K562 (cell line): ENCODE results near the gene NPAS3. TPM values are rescaled to one million over a fixed set of nuclear protein-coding genes. Genes with fewer than 3 reads are reported as not detected.

Source experiments
- AFF1 ChIP-seq, 2 experiments: fragments of 450-650 bp; IDR thresholded peaks; 2 replicates each; pipeline ENCODE4 v1.6.1; 2018; ENCODE audit warnings: mild to moderate bottlenecking in 2 of 2, low read depth in 1 of 2; ENCODE audit not compliant: partially characterized antibody in 2 of 2
- CBFA2T2 ChIP-seq: fragments of 450-650 bp; conservative IDR thresholded peaks from 2 replicates; pipeline ENCODE4 v1.6.1; 2017; ENCODE audit warnings: mild to moderate bottlenecking
- DNMT1 ChIP-seq: fragments of 450-650 bp; IDR thresholded peaks from 2 replicates; pipeline ENCODE4 v1.6.1; 2016; ENCODE audit warnings: antibody characterized with exemption, mild to moderate bottlenecking
- E2F6 ChIP-seq, 2 experiments: IDR thresholded peaks; 2 replicates each; pipeline ENCODE4 v1.6.1; 2011; ENCODE audit warnings: borderline replicate concordance in 1 of 2, control low read depth in 1 of 2, low read depth in 1 of 2, low read length in 1 of 2, mild to moderate bottlenecking in 1 of 2, mixed read lengths in 1 of 2, moderate library complexity in 1 of 2; ENCODE audit not compliant: insufficient read depth in 1 of 2, insufficient read length in 1 of 2, poor library complexity in 1 of 2, severe bottlenecking in 1 of 2; ENCODE audit errors: extremely low read depth in 1 of 2
- FOXP1 ChIP-seq: sonication (generic); formaldehyde crosslinking; IDR thresholded peaks from 2 replicates; pipeline ENCODE4 v1.8.0; 2022; ENCODE audit warnings: mild to moderate bottlenecking, missing genetic modification reagents
- HDAC2 ChIP-seq: fragments of 450-650 bp; IDR thresholded peaks from 2 replicates; pipeline ENCODE4 v1.6.1; 2016; ENCODE audit warnings: mild to moderate bottlenecking
- ID3 ChIP-seq, 2 experiments: fragments of 250-450 bp in 1 of 2; fragments of 450-650 bp in 1 of 2; sonication (Bioruptor Pico) in 1 of 2; IDR thresholded peaks; 2 replicates each; pipeline versions ENCODE4 v1.6.1 to v1.8.0; 2016 to 2021; ENCODE audit warnings: mild to moderate bottlenecking in 2 of 2, moderate library complexity in 2 of 2, missing compliant biosample characterization in 1 of 2, missing genetic modification characterization in 1 of 2
- RCOR1 ChIP-seq, 2 experiments: IDR thresholded peaks; 2 replicates each; pipeline ENCODE4 v1.6.1; 2012; ENCODE audit warnings: low read depth in 2 of 2, low read length in 2 of 2, borderline replicate concordance in 1 of 2, improper control_type of control experiment in 1 of 2
- SMARCA4 ChIP-seq: fragments of 450-650 bp; IDR thresholded peaks from 2 replicates; pipeline ENCODE4 v1.6.1; 2016
- THRA ChIP-seq: fragments of 450-650 bp; IDR thresholded peaks from 2 replicates; pipeline ENCODE4 v1.6.1; 2017; ENCODE audit warnings: mild to moderate bottlenecking, moderate library complexity
- XRCC3 ChIP-seq: fragments of 450-650 bp; IDR thresholded peaks from 2 replicates; pipeline ENCODE4 v1.6.1; 2017; ENCODE audit warnings: mild to moderate bottlenecking, moderate library complexity
- ZEB2 ChIP-seq: fragments of 450-650 bp; IDR thresholded peaks from 2 replicates; pipeline ENCODE4 v1.6.1; 2016
- ZNF121 ChIP-seq: sonication (generic); formaldehyde crosslinking; conservative IDR thresholded peaks from 2 replicates; pipeline ENCODE4 v1.8.0; 2022; ENCODE audit warnings: missing genetic modification reagents
- ZNF41 ChIP-seq: fragments of 250-450 bp; sonication (Bioruptor Pico); conservative IDR thresholded peaks from 2 replicates; pipeline ENCODE4 v1.4.0; 2020; ENCODE audit warnings: mild to moderate bottlenecking
- ZNF561 ChIP-seq: fragments of 450-650 bp; formaldehyde crosslinking; conservative IDR thresholded peaks from 2 replicates; pipeline ENCODE4 v1.4.0; 2020; ENCODE audit warnings: mild to moderate bottlenecking, moderate library complexity
- polyA plus RNA-seq, 8 experiments: library from polyadenylated mRNA; depleted of rRNA in 4 of 8; stranded (reverse) in 5 of 8; unstranded in 3 of 8; fragments of >200 nt; fragmentation: Nextera tagmentation in 2 of 8; fragmentation: Illumina TruSeq in 1 of 8; extraction: Ambion mirVana in 2 of 8; extraction: Trizol in 1 of 8; gene quantifications; 2 replicates each; pipeline versions ENCODE4 v1.2.1 to v1.2.3, GENCODE V29; 2011 to 2014; ENCODE audit warnings: inconsistent platforms in 1 of 8, missing spikeins in 1 of 8
- total RNA-seq, 7 experiments: library from RNA; depleted of rRNA in 6 of 7; stranded (reverse); fragments of >200 nt in 6 of 7; fragmentation: Illumina TruSeq in 2 of 7; extraction: Trizol in 2 of 7; gene quantifications; 2 replicates each; pipeline versions ENCODE4 v1.2.1 to v1.2.3, GENCODE V29; 2011 to 2021; ENCODE audit warnings: low replicate concordance in 1 of 7
- TF ChIP-seq, protein P1 (sequence below): fragments of 450-650 bp; IDR thresholded peaks from 2 replicates; pipeline ENCODE4 v1.6.1; 2016

The NPAS3 gene
- total and polyA plus RNA-seq, 9 of the 15 experiments (the other 6 are each of a cell fraction or from before 2014, with no cell fraction given) = 0.04 TPM; not detected in 8

GRCh38 chr14:33836203-33836899 is 897.7 kb downstream of the NPAS3 start (continued):
- TF ChIP-seq AFF1 (IDR thresholded peaks at IDR 0.05; ENCODE audit: low read depth in 1 of 2, partially characterized antibody in 2 of 2) (no peak), SMARCA4 (peak; percentile 65; the same call in 1 of the 2 replicates), XRCC3 (no peak), DNMT1 (no peak), ZEB2 (0 out of 2 replicates have a peak, but pooled peaks have one; percentile 67), E2F6 (IDR thresholded peaks at IDR 0.05; ENCODE audit: borderline replicate concordance in 1 of 2, extremely low read depth in 1 of 2, insufficient read depth in 1 of 2, insufficient read length in 1 of 2, low read depth in 1 of 2, low read length in 1 of 2, poor library complexity in 1 of 2, severe bottlenecking in 1 of 2) (no peak), ID3 (CRISPR knock-in tag; IDR thresholded peaks at IDR 0.05) (no peak), ID3 (tag; IDR thresholded peaks at IDR 0.05) (peak; percentile 90), CBFA2T2 (peak; percentile 51), ZNF41 (no peak), RCOR1 (IDR thresholded peaks at IDR 0.05; ENCODE audit: borderline replicate concordance in 1 of 2, low read depth in 2 of 2, low read length in 2 of 2) (peak in 1 of 2 experiments; percentile 59; a peak in 1 of 4 replicates), FOXP1 (CRISPR knock-in tag) (no peak), THRA (no peak), HDAC2 (0 out of 2 replicates have a peak, but pooled peaks have one; percentile 31), ZNF121 (CRISPR knock-in tag) (0 out of 2 replicates have a peak, but pooled peaks have one; percentile 43), ZNF561 (CRISPR knock-in tag) (no peak)
- TF ChIP-seq, protein P1, sequence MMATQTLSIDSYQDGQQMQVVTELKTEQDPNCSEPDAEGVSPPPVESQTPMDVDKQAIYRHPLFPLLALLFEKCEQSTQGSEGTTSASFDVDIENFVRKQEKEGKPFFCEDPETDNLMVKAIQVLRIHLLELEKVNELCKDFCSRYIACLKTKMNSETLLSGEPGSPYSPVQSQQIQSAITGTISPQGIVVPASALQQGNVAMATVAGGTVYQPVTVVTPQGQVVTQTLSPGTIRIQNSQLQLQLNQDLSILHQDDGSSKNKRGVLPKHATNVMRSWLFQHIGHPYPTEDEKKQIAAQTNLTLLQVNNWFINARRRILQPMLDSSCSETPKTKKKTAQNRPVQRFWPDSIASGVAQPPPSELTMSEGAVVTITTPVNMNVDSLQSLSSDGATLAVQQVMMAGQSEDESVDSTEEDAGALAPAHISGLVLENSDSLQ = peak; percentile 46; the same call in 1 of the 2 replicates
